HG02970 (cell line): Measurements from ENCODE around the gene ADAMTS16.

Experiments
- ATAC-seq: cut with Tn5 transposase; IDR thresholded peaks from one replicate; pipeline ENCODE4 v1.9.1; 2021; ENCODE audit warnings: mild to moderate bottlenecking, moderate library complexity, moderate number of reproducible peaks; ENCODE audit not compliant: unreplicated experiment, low FRiP score

The ADAMTS16 gene

DNA sequence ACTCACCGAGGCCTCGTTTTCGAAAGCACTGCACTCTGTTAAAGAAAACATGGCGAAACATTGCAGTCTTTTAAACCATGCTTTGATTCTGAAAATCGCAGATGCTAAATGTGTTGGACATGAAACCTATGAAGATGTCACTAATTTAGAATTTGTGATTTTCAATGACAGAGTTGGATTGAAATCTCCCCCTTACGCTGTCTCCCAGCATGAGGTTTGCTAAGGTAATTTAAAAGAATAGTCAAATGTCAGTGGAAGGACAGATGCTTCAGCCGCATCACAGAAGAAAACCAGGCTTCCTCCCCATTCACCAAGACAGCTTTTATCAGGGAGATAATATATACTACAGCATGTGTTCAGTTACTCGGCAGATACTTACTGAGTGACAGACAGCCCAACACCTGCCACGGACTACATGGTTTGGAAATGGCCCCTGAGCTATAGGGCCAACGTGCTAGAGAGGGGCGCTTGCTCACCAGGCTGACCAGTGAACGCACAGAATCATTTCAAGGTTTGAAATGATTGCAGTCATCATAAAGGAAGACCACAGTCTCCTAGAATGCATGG lies 136.9 kb downstream of the ADAMTS16 start:
- ATAC-seq, result no peak

DNA sequence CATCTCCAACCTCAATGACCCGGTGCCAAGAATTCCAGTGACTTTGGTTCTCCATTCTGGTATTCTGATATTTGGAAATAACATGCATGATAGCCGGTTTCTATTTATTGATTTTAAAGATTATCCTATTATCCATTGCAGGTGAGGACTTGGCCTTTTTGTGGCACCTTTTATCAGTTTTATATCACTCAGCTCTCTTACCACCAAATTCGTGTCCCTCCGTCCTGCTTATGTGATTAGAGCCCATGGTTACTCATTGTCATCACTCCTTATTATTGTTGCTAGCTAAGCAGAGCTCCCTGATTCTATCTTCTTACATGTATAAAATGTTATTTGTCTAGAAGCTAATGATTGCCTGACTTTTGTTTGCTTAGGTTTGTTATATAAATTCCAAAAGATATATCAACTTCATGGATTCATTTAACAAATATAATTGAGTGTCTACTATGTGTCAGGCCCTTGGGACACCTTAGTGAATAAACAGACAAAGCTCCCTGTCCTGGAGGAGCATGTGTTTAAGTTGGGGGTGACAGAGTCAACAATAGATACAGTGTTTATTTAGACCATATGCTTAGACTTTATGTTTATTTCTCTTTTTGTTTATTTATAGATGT lies 138.2 kb downstream of the ADAMTS16 start:
- ATAC-seq, result no peak

DNA sequence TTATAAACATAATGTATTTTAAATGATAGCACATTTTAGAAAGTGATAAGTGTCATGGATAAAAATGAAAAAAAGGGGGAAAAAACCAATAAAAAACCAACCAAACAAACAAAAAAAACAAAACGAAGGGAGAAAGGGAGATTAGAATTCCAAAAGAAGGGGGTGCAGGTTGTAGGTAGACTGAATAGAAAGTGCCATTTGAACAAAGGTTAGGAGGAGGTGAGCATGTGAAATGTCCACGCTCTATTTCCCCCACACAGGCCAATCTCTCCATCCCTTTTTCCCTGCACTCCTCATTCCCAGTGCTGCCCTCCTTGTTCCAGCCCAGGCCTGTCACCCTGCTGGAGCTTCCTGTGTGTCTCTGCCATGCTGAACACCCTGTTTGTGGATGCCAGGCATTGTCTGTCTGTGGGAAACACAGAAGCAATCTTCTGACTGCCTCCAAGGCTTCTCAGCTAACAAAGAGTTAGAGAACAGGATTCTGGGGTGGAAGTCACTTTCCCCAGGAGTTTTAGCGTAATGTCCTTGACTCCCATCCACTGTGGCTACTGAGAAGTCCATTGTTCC lies 138.8 kb downstream of the ADAMTS16 start:
- no peak for ATAC-seq

DNA sequence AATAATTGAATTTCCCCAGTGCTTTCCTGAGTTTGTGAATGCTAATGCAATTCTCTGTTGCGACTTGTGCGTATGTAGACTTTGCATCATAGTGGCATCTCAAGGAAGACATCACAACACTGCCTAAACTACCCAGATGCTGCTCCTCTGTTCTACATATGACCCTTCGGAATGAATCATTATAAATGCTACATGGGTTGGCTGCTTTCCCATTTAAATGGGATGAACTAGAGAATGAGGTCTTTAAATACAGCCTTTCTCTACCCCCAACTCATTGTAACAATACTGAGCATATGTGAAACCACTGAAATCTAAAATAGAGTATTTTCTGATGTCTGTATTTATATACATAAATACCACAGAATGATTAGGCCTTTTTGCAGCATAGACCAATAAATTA lies 145.8 kb downstream of the ADAMTS16 start:
- no peak for ATAC-seq

DNA sequence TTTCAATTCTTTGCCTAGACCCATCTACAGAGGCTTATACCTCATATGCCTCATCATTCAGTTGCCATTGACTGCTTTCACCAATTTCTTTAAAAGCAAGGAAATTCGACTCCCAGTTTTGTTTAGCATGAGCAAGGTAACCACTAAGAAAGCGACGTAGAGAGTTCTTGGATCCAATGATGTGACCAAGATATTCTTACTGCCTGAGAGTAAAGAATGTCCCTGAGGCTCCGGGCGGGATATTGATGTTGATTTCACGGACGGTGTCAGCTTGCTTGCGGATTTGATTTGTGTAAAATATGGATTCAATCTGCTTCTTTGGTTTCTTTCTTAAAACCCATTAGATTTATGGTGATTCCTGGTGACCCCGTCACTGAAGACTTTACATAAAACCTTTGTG lies 147.3 kb downstream of the ADAMTS16 start:
- no peak for ATAC-seq

DNA sequence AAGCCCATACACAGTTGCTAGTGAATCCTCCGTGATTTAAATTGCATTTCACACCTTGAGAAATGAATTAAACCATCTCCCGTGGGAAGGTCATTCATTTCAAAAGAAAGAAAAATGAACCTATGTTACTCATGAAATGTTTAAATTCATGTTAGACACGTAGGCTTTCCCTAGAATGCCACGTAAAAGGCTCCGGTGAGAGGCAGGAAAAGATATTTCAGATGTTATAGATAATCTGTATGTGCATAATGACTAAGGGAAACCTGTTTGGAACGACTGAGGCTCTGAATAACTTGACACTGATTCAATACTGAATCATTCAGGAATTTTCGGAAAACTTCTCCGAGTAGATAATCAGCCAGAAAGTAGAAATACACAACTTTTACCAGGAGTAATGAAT lies 148.1 kb downstream of the ADAMTS16 start:
- ATAC-seq, result no peak

DNA sequence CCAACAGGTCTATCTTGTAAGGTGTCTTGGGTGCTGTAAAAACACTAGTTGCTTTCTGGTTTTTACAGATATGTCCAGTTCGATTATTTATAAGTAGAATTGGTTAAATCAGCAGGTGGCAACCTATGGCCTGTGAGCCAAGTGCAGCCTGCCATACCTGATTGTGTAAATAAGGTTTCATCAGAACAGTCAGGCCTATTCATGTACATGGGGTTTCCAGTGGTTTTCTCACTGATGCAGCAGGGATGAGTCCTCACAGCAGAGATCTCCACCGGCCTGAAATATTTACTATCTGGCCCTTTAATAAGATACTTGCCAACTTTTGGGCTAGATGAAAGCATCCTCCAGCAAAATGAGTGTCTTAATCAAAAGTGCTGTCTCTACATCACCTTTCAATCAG lies 149.4 kb downstream of the ADAMTS16 start:
- no peak for ATAC-seq

DNA sequence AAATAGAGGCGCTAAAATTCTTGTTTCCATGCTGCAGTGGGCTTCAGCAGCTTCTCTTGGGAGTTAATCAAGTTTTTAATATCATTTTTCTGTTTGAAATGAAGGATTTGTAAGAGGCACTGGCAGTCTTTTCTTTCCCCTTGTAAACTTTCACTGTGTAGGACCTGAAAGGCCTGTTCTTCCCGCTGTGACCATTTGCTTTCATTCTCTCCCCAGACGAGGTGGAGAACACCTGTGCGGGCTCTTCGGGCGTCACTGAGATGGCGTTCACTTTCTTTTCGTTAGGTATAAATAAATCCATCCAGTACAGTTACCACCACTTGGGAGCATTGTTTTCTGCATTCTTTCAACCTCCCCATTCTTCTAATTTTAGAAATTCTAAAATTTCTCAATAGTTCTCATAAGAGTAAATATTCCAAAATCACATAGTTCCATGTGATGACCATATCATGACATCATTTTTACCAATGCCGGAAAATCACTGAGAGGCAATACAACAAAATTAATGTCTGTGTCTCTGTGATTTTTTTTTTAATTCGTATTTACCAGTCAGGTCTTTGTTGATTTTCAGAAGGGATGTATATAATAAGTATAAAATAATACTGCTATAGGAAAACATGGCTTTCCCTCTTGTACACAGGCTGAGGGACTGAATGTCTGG lies 150.7 kb downstream of the ADAMTS16 start:
- ATAC-seq, result no peak

DNA sequence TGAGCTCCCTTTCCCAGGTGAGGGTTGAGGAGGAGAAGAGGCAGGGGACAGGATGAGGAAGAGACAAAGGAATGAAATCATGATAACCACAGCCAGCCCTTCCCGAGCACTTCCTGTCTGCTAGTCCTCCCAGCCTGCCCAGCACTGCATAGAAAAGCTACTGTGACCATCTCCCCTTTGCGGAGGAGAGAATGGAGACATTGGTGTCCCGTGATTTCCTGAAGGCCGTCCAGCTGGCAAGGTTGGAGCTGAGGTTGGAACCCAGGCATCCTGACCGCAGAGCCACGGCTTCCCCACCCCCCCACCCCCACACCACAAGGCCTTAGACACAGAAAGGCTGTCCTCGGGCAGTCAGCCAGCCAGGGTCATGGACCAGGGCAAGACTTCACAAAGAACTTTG lies 151.2 kb downstream of the ADAMTS16 start:
- ATAC-seq, result no peak

DNA sequence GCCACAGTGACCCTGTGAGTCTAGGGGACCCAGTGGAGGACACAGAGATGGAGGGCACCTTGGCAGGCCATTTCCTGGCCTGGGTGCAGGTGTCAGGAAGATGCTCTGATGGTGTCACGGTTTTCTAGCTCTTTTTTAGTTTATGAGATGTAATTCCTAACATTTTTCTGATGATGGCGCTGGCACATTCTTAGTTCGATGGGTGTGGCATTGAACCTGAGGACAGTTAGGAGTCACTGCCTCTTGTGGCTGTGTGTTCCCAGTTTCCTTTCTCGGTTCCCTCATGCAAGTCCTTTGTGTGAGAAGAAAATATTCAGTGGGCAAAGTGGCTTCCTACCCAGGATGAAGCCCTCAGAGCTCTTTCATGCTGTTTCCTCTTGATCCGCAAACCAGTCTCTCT lies 152.9 kb downstream of the ADAMTS16 start:
- no peak for ATAC-seq

DNA sequence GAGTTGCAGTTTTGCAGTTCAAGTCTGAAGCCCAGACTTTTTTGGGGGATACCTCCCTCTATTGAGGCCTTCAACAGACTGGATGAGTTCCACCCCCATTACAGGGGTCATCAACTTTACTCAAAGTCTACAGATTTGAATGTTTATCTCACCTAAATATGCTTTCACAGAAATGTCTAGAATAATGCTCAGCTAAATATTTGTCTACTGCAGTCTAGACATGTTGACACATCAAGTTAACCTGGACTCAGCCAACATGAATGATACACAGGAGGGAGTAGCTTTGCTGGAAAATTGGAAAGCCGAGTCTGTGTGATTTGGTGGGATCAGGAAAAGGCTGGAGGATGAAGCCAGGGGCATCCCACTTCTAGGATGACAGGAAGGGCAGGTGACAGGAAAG lies 154.3 kb downstream of the ADAMTS16 start:
- ATAC-seq, result no peak

DNA sequence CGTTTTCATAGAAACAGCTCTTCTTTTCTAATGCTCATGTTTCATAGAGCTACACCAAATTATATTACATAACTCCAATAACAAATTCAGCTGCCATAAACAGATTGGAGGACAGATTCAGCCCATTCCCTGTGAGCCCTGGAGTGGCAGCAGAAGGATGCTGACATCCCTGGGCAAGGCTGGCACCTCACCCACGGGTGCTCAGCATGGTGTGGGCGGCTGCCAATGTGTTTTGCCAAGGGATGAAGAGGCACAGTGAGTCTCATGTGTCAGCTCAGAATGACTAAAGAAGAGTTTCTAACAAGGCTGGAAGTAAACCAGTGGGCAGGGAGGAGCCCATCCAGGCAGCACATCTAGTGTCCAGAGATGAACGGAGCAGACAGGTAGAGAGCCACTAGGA lies 155.2 kb downstream of the ADAMTS16 start:
- ATAC-seq, result no peak

DNA sequence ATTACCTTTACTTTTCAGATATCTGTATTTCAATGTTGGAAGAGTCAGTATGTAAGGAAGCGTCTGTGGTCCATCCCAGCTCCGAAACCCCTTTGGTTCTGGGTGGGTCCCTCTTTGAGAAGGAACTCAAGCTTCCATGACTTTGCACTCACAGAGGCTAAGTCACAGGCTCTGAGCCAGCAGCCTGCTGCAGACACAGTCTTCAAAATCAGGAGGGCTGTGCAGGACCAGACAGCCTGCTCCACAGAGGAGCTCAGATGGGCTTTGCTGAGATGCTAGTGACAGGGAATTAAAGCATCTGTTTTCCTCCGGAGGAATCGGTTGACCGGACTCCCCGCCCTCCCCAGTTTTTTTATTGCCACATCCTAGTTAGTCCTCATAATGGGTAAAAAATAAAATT lies 155.9 kb downstream of the ADAMTS16 start:
- no peak for ATAC-seq

DNA sequence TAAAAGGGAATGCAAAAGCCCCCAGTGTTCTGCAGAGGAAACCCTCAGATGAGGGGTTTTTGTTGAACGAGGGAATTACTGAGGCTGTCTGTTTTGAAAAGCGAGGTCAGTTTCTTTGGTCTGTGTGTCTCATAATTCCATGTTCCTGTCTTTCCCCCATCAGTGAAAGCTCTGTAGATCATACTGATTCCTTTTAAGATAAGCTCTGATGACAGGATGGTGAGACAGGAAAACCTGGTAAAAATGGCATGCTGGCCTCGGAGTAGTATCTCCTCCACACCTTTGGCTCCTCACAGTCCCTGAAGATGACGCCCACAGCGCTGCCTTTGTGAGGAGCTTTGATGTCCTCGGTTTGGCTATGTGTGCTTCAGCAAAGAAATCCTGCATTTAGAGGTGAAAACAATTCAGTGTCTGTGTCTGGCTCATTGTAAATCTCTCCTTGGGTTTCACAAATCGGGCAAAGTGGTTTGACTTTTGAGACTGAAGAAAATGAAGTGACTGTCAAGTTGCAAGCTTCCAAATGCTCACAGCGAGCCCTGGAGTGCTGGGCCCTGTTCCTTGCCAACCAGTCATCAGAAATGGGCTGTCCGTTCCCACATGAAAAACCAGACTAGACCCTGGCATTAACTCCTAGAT lies 157.4 kb downstream of the ADAMTS16 start:
- ATAC-seq, result no peak

DNA sequence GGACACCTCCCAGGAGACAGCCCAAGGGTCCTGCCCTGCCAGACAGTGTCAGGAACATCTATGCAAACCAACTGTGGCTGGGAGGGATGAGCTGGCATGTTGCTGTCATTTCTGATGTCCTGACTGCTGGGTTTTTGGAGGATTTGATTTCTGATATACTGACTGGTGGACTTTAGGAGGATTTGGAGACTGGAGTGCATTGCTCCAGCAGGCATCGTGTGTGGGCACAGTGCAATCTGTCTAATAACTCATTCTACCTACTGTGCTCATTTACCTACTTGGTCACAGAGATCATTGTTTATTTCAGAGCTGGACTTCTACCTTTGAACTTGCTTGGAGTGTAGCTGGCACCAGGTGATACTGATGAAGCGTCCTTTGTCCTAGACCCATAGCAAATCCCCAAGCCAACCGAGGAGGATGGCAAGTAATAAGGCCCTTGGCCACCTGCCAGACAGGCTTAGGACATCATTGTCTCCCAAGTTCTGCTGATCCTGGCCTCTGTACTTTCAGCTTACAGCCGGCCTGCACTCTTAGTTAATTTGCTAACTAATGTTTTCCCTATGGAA lies 158.0 kb downstream of the ADAMTS16 start:
- no peak for ATAC-seq

DNA sequence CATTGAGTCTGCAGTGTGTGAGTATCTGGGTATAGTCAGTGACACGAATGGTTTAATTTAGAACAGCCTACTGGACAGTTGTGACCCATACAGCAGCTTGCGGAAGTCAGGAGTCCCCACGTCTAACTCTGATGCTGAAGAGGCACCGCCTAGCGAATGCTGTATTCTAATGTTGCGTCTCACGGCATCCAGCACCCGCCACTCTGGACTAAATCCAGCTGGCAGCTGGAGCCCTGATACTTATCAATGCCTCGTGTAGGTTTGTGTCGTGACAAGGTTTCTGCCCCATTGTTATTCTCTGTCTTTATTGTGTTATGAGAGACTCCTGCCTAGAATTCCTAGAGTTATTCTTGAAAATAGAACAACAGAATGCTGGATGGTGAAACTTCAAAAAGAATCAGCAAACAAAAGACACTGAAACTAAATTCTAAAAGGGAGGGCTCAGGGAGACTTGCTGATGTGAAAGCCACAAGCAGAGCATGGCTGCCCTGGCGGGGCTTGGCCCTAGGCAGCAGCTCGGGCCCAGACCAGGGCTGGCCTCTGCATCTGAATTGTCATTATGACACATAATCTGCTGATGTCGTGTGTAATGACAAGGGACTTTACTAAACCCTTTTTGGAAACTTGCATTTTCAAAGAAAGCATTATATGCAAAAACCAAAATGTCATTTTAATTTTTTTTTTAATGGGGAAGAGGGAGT lies 158.9 kb downstream of the ADAMTS16 start:
- no peak for ATAC-seq

DNA sequence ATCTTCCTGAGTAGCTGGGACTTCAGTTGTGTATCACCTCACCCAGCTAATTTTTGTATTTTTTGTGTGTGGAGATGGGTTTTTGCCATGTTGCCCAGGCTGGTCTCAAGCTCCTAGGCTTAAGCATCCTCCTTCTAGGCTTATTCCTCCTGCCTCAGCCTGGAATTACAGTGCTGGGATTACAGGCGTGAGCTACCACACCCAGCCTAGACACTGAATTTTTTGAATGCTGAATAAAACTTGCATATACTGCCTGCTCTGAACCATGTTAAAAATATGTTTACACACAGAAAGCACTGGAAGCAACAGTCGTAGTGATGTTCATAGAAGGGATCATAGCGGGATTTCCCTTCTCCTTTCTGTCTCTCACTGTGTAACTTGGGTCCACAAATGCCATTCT lies 161.0 kb downstream of the ADAMTS16 start:
- no peak for ATAC-seq

DNA sequence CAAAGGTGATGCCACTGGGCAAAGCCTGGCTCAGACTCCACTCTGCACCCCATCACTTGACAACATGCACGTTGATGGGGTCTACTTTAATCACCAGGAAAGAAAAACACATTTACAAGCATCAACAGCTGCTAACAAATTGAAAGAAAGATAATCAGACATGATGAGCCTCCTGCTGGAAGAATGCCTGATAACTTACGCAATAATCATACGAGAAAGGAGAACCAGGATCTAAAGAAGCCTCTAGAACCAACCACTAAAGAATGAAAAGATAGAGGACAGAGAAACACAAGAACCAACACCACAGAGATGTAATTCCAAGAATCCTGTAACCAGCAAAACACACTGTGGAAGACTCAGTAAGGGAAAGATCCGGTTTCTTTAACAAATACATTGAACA lies 162.1 kb downstream of the ADAMTS16 start:
- no peak for ATAC-seq

DNA sequence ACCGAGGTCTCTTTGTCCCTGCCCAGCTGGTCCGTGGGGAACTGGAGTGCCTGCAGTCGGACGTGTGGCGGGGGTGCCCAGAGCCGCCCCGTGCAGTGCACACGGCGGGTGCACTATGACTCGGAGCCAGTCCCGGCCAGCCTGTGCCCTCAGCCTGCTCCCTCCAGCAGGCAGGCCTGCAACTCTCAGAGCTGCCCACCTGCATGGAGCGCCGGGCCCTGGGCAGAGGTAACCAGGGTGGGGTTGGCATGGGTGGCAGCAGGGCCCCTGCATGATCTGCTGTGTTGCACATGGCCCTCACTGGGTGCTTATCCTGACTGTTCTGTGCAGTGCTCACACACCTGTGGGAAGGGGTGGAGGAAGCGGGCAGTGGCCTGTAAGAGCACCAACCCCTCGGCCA lies 163.1 kb downstream of the ADAMTS16 start:
- no peak for ATAC-seq

DNA sequence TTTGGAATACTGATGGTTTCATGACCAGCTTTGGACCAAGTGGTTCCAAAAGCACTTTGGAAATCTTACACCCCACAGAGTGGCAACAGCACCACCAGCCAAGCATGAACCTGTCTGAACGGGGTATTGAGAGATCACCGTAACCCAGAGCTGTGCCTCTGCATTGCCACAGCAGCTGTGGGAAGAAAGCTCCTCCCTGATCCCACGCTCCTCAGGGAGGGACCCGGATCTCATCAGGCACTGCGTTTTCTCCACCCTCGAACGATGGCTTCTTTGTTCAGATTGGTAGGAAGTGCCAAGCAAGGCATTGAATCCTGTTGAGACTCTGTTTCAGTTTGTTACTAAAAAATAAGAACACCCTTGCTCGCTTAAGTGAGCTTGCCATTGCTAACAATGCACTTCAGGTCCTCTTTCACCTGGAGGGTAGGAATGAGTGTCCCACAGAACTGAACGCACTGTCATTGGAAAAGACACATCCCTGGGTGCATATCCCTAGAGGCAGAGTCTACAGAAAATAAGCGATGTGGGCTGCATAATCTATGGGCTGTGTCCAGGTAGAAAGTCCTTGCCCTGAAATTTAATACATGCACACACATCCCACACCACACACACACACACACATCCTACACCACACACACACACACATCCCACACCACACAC lies 164.4 kb downstream of the ADAMTS16 start:
- ATAC-seq, result no peak
